Islet precursor cell (in vitro differentiated cells): ENCODE results near the gene HEATR3.
A peak's percentile ranks its signal among the peaks of the same experiment; 100 is the strongest.
"Not testable (repeated sequence)": the region's sequence is repeated elsewhere in the genome, so short reads cannot be mapped to it uniquely, and the experiment has no call there.

ENCODE experiments used
- DNase-seq: peaks from one replicate; pipeline ENCODE4 v3.0.0-alpha.2; 2018

HEATR3 gene

DNA sequence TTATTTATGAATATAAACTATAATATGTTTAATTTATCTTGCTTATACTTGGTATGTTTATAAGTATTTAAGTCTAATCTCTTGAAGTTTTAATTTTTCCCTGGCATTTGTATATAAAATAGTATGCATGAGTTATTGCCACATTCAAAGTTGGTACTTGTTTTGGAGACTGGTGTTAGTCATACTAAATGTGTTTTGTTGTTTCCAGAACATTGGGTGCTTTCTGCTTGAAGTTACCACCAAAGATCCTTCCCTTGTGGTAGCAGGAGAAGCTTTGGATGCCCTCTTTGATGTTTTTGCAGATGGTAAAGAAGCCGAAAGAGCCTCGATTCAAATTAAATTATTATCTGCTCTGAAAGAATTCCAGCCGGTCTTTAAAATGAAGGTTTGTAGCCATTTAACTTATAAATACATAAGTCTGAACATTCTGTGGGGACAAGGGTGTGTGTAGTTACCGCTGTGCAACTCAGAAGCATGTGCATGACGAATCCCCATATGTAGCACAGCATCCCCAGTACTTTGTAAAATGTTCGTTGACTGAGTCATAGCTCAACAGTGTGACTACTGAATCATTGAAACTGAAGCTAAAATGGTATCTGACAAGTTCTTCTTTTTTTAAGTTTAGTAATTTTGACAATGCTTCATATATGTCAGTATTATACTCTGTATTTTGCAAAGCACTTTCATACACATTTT, 36.4 kb downstream of the HEATR3 start:
- no peak for DNase-seq

- DNase-seq = no peak
Observed at GRCh38 chr16:50103764-50104163, 38.0 kb downstream of the HEATR3 start.

DNA sequence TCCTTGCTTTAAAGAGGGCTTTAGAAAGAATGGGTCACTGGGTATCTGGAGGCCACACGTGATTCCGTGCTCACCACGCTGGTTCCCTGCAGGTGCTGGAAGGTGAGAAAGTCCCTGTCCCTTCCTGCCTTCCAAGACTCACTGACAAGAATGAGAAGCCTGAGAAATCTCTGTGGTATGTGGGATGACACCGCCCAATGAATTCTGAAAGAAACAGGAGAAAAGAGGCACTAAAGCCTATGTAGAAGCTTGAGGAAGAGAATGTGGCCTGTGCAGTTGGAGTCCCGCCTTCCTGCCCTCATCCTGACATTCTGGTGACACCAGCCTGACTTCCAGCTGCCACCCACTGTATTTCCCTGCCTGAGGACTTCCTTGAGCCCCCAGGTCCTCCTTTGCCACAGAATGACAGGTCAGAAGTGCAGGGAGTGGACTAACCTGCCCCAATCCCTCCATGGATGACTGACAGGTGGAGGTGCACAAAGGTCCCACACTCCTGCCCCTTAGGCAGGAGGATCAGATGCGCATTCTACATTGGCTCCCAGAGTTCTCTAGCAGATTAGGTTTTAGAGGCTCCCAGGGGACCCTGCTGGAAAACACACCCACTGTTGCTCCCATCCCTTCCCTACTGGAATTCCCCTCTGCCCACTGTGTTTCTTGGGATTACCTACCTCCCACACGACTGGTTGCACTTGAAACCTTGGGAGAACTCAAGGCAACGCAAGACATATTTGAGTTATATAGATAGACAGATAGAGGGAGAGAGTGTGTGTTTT, 48.8 kb downstream of the HEATR3 start:
- peak; percentile 77 for DNase-seq

- DNase-seq = no peak
Observed at GRCh38 chr16:50120711-50121110, 54.9 kb downstream of the HEATR3 start.

- DNase-seq = no peak
Observed at GRCh38 chr16:50121278-50121677, 55.5 kb downstream of the HEATR3 start.

DNA sequence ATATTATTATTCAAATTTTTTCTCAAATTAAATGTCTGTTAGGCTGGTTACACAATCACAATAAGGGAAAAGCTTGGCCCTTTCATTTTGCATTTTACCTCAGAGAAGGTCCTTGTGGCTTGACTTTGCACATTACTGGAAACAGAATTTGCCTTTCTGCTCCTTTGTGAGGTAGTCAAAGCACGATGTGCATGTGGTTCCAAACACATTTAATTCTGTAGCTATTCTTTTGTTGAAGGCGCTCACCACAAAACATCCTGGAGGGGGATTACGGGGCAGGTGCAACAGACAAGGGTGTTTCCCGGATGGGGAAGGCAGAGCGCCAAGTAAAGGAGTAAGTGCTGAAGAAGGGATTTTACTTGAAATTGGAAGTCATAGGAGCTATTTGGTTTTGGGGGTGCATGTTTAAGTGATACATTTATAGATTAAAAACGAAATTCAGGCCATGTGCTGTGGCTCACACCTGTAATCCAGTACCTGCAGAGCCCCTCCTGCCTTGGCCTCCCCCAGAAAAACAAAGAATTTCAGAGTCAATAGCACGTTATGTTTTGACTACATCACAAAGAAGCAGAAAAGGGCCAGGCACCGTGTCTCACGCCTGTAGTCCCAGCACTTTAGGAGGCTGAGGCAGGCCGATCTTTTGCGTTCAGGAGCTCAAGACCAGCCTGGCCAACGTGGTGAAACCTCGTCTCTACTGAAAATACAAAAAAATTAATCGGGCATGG, 56.1 kb downstream of the HEATR3 start:
- DNase-seq = no peak

- no peak for DNase-seq
Observed at GRCh38 chr16:50123417-50123816, 57.6 kb downstream of the HEATR3 start.

DNA sequence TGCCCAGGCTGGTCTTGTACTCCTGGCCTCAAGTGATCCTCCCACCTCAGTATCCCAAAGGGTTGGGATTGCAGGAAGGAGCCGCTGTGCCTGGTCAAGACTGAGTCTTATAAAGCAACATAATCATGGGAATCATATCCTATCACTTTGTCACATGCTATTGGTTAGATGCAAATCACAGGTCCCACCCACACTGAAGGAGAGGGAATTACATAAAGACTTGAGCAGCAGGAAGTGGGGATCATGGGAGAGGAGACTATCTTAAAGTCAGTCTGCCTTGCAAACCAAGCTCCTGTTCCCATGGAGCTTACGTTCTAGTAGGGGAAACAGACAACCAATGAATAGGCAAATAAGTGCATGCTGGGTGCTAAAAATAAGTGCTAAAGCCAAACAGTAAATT, 59.0 kb downstream of the HEATR3 start:
- DNase-seq = no peak

GRCh38 chr16:50126183-50126582, 60.4 kb downstream of the HEATR3 start:
- no peak for DNase-seq

- not testable (repeated sequence) for DNase-seq
Observed at GRCh38 chr16:50132571-50132970, 66.8 kb downstream of the HEATR3 start.

DNA sequence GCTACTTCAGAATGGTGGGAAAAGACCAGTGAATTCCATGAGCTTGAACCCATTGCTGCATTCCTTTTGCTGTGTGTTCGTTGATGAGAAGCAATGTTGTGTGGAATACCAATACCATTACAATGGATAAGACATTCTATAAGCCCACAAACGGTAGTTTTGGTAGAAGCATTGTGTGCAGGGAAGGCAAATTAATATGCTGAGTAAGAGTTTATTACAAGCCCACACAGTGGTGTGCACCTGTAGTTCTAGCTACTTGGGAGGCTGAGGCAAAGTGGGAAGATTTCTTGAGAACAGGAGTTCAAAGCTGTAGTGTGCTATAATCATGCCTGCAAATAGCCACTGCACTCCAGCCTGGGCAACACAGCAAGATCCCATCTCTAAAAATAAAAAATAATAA, 67.4 kb downstream of the HEATR3 start:
- DNase-seq = no peak

- DNase-seq = no peak
Observed at GRCh38 chr16:50136399-50136798, 70.6 kb downstream of the HEATR3 start.

DNA sequence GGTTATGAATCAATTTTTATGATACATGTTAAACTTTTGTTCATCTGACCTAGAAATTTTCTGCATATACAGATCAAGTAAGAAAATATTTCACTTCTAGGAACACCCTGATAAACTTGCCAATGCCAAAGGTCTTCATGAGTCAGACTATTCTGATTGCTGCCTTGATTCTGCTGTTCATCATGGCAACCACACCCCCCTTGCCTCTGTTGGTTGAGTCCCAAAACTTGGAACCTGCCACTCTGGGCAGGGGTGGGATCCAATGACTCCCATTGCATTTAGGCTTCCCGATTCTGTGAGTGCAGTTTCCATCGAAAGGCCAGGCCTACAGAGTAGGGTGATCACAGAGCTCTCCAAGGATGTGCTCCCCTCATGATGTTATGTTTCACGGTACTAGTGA, 71.5 kb downstream of the HEATR3 start:
- no peak for DNase-seq

DNA sequence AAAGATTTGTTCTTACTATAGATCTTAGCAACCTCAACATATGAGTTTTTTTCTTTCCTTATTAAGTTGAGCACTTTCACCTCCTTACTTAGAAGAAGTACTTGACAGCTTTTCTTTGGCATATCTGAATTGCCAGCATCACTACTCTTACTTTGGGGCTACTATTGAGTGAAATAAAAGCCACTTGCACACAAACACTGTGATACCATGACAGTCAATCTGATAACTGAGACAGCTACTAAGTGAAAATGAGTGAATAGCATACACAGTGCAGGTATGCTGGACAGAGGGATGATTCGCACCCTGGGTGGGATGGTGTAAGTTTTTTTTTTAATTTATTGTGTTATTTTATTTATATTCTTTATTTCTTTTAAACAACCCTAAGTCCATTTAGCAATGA, 73.8 kb downstream of the HEATR3 start:
- no peak for DNase-seq

- no peak for DNase-seq
Observed at GRCh38 chr16:50144211-50144610, 78.4 kb downstream of the HEATR3 start.

DNA sequence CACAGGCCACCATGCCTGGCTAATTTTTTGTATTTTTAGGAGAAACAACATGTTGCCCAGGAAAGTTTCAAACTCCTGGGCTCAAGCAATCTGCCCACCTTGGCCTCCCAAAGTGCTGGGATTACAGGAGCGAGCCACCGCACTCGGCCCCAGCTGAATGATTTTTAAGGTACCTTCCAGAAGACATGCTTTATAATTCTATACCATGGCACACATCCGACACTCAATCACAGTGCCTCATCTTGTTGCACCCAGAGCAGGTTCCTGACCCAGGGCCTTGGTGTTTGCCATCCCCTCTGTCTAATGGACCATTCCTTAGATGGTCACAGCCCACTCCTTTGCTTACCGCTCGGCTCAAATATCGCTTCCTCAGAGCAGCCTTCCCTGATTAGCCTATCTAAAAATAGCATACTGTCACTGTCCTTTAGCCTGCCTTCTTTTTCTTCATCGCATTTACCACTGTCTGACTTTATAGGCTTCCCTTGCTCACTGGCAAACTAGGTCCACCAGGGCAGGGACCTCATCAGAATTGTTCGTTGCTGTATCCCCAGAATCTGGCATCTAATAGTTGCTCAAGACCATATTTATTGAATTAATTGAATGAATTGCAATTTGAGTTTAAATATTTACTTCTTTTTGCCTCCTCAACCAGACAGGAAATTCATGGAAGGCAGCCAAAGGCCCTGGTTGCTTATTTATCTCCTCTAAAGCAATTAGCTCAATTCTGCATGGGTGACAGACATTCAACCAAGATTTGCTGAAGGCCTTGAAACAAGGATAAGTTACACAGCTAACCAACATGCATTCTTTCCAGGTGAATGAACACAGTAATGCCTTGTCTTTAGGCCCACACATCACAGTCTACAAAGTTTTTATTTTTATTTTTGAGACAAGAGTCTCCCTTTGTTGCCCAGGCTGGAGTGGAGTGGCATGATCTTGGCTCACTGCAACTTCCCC, 81.0 kb downstream of the HEATR3 start:
- DNase-seq = peak; percentile 22

DNA sequence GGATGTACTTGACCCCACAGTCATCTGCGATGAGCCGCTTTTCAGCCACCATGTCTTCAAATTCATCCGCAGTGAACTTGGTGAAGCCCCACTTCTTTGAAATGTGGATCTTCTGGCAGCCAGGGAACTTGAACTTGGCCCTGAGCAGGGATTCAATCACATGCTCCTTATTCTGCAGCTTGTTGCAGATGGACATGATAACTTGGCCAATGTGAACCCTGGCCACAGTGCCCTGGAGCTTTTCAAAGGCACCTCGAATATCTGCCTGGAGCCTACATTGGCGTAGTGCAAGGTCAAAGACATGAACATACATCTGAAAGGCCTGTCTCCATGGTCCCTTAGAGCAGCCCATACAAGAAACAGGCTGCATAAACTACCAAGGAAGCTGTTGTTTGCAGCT, 85.6 kb downstream of the HEATR3 start:
- peak; percentile 30 for DNase-seq

GRCh38 chr16:50151756-50152155, 86.0 kb downstream of the HEATR3 start:
- DNase-seq = peak; percentile 52

DNA sequence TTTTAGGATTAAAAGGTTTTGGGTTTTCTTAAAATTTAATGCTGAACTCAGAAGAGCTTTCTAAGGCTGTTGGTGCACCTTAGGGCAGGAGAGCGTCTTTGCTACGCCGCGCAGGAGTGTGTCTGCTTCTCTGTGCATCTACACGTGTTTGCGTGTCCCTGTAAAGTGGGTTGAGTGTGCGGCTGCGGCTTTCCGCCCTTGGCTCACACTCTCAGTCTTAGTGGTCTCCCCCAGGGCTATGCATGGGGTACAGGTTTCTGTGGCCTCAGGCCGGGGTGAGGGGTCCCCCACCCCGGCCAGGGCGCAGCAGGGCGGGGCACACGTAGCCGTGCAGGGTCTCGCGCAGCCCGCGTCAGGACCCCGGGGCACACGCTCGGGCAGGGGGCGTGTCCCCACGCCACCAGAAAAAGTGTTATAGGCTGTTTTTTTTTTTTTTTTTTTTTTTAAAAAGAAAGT, 86.6 kb downstream of the HEATR3 start:
- DNase-seq = peak; percentile 61

DNA sequence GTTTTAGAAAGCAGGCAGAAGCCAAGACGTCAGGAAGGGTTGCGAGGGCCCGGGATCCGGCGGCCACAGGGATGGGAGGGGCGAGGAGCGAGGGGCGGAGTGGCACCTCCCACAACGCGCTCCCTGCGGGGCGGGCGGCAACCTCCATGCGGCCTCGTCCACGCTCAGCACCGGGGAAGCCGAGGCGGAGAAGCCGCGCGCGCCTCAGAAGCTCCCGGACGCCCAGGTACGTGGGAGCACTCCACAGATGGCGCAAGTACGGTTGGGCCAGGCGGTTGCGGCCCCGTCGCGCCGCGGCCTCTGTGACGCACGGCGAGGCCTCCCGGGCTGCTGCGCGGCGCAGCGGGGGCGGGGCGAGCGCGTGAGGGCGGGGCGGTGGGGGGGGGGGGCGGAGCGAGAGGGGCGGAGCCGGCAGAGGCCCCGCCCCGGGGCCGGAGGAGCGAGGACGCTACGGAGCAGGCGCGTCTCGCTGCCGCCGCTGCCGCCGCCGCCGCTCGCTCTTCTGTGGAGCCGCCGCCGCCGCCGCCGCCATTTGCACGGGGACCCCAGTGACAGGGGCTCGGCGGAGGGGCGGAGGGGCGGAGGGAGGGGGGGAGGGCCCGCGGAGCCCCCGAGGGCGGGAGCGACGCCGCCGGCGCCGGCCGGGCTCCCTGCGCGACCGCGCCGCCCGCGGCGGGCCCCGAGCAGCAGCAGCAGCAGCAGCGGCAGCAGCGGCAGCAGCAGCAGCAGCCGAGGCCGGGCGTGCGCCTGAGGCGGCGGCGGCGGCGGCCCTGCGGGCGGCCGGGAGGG, 87.2 kb downstream of the HEATR3 start, which contains the start of gene TENT4B:
Gene TENT4B, plus strand, starts transcription at position 500 of the 789 bp plus-strand sequence. CDS start 316 bp downstream, outside the sequence.
- DNase-seq = peak; percentile 87

DNA sequence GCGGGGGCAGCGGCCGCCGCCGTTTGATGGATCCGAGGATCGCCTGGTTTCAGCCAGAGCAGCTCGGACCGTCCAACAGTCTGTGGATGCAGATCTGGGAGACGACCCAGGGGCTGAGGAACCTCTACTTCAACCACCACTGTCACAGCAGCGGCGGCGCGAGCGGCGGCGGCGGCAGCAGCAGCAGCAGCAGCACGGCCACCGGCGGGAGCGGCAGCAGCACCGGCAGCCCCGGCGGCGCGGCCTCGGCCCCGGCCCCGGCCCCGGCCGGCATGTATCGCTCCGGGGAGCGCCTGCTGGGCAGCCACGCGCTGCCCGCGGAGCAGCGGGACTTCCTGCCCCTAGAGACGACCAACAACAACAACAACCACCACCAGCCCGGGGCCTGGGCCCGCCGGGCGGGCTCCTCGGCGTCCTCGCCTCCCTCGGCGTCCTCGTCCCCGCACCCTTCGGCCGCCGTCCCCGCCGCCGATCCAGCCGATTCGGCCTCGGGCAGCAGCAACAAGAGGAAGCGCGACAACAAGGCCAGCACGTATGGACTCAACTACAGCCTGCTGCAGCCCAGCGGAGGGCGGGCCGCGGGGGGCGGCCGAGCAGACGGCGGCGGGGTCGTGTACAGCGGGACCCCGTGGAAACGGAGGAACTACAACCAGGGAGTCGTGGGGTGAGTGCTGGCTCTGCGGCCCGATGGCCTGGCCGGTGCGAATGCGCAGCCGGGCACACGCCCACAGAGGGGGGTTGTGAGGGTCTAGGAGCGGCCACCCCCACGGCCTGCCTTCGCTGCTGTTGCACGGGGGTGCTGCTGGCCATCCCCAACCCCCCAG, 88.0 kb downstream of the HEATR3 start:
- peak; percentile 72 for DNase-seq
